K562 (cell line): ENCODE results near the gene DNAH3. TPM values are rescaled to one million over a fixed set of nuclear protein-coding genes. Genes with fewer than 3 reads are reported as not detected.
"Not testable (repeated sequence)": the region's sequence is repeated elsewhere in the genome, so short reads cannot be mapped to it uniquely, and the experiment has no call there.

Source experiments
- ATAC-seq: fragments of 200-7000 bp; cut with Tn5 transposase; 3 replicates; pipeline ENCODE4 v1.9.1; 2020; ENCODE audit warnings: moderate library complexity
- BruUV-seq: library from RNA; stranded (reverse); fragments of 400-500 nt; replicated peaks from 2 replicates; lab custom pipeline; 2021; lab: Mats Ljungman, UMichigan
- CTCF ChIA-PET: fragments of 300-600 bp; formaldehyde crosslinking; extraction: SDS; loops from one replicate; lab custom pipeline; 2021; ENCODE audit warnings: low intra/inter-chr PET ratio; lab: Yijun Ruan, JAX
- POLR2A ChIA-PET: fragments of 300-600, 350-650 bp; sonication (Branson Sonifier 250); formaldehyde crosslinking; extraction: SDS; loops from one replicate; lab custom pipeline; 2021; ENCODE audit warnings: antibody characterized with exemption, inconsistent platforms; lab: Yijun Ruan, JAX
- DNase-seq, 4 experiments: peaks; one replicate each; pipeline versions ENCODE4 v3.0.0 to v3.0.0-alpha.2; 2011 to 2018; ENCODE audit warnings: low spot score in 3 of 4, mixed read lengths in 3 of 4; ENCODE audit errors: extremely low read depth in 1 of 4
- FAIRE-seq: peaks from 2 replicates; lab custom pipeline; 2011; peaks lifted over from hg19 to GRCh38; lab: Jason Lieb, UNC
- H2AFZ ChIP-seq: 2 replicates; pipeline ENCODE4 v1.6.0; 2011; ENCODE audit warnings: low read depth, low read length, control low read depth, inconsistent platforms
- H3K27ac ChIP-seq: fragments of 200-600 bp; 3 replicates; pipeline ENCODE4 v1.8.0; 2011; ENCODE audit warnings: low read depth, mild to moderate bottlenecking, control low read depth, inconsistent platforms, low read length, moderate library complexity, mixed read lengths; ENCODE audit errors: extremely low read depth
- H3K27me3 ChIP-seq, 2 experiments: fragments of 300-600 bp in 1 of 2; 2 replicates in 1 of 2; 3 replicates in 1 of 2; pipeline versions ENCODE4 v1.6.0 to v1.8.0; 2011; ENCODE audit warnings: inconsistent platforms in 2 of 2, low read length in 2 of 2, mild to moderate bottlenecking in 1 of 2, mixed read lengths in 1 of 2, moderate library complexity in 1 of 2; ENCODE audit not compliant: control insufficient read depth in 2 of 2, insufficient read depth in 2 of 2
- H3K36me3 ChIP-seq: fragments of 300-600 bp; 3 replicates; pipeline ENCODE4 v1.8.0; 2011; ENCODE audit warnings: mild to moderate bottlenecking, low read length, inconsistent platforms; ENCODE audit not compliant: control insufficient read depth, insufficient read depth
- H3K4me1 ChIP-seq, 2 experiments: fragments of 200-600 bp in 1 of 2; replicated peaks in 1 of 2; 2 replicates in 1 of 2; 3 replicates in 1 of 2; pipeline versions ENCODE4 v1.5.1 to v1.8.0; 2011; ENCODE audit warnings: inconsistent platforms in 2 of 2, low read length in 2 of 2, mild to moderate bottlenecking in 1 of 2, mixed read lengths in 1 of 2, moderate library complexity in 1 of 2; ENCODE audit not compliant: control insufficient read depth in 2 of 2, insufficient read depth in 2 of 2
- H3K4me2 ChIP-seq: 2 replicates; pipeline ENCODE4 v1.6.1; 2011; ENCODE audit warnings: low read length, control low read depth, inconsistent platforms, mixed read lengths; ENCODE audit not compliant: insufficient read depth
- H3K4me3 ChIP-seq: fragments of 200-600 bp; sonication (generic), shearing (Covaris generic); 2 replicates; pipeline ENCODE4 v1.5.1; 2016; ENCODE audit warnings: control low read depth, inconsistent platforms
- H3K79me2 ChIP-seq: fragments of 200-600 bp; 3 replicates; pipeline ENCODE4 v1.8.0; 2011; ENCODE audit warnings: low read length, inconsistent platforms; ENCODE audit not compliant: control insufficient read depth, insufficient read depth
- H3K9ac ChIP-seq, 2 experiments: 2 replicates each; pipeline versions ENCODE4 v1.6.0 to v1.6.1; 2011; ENCODE audit warnings: low read depth in 2 of 2, low read length in 2 of 2, control low read depth in 1 of 2, inconsistent platforms in 1 of 2, mild to moderate bottlenecking in 1 of 2, mixed read lengths in 1 of 2; ENCODE audit not compliant: insufficient read depth in 1 of 2
- H3K9me1 ChIP-seq: one replicate; pipeline ENCODE4 v1.6.0; 2011; ENCODE audit warnings: inconsistent platforms, mild to moderate bottlenecking, low read length, moderate library complexity; ENCODE audit not compliant: control insufficient read depth, insufficient read depth
- H3K9me3 ChIP-seq: replicated peaks from 2 replicates; pipeline ENCODE4 v1.5.1; 2011; ENCODE audit warnings: low read depth, low read length, inconsistent platforms; ENCODE audit not compliant: control insufficient read depth, insufficient read depth
- H4K20me1 ChIP-seq: replicated peaks from 2 replicates; pipeline ENCODE4 v1.6.1; 2011; ENCODE audit warnings: low read length, inconsistent platforms, mixed read lengths; ENCODE audit not compliant: control insufficient read depth, insufficient read depth
- FOXK1 ChIP-seq: sonication (generic); formaldehyde crosslinking; IDR thresholded peaks from 2 replicates; pipeline ENCODE4 v1.8.0; 2022; ENCODE audit warnings: missing genetic modification reagents, mild to moderate bottlenecking, borderline replicate concordance
- KDM1A ChIP-seq, 2 experiments: fragments of 450-650 bp; IDR thresholded peaks; 2 replicates each; pipeline ENCODE4 v1.6.1; 2016; ENCODE audit warnings: mild to moderate bottlenecking in 2 of 2
- RHOXF2B ChIP-seq: fragments of 250-450 bp; sonication (Bioruptor Pico); conservative IDR thresholded peaks from 2 replicates; pipeline ENCODE4 v1.5.1; 2021
- WHSC1 ChIP-seq: IDR thresholded peaks from one replicate; pipeline ENCODE4 v1.6.1; 2012; ENCODE audit warnings: low read length, control low read depth, inconsistent platforms
- WGBS: fragments of 100-300 bp; shearing (Covaris generic); methylation state at CpG from one replicate; pipeline ENCODE4 v1.1.6; 2016; ENCODE audit warnings: low coverage, mixed read lengths; ENCODE audit not compliant: insufficient coverage; ENCODE audit errors: missing lambda C conversion rate; 5-methylcytosine and 5-hydroxymethylcytosine counted together
- in situ Hi-C: fragments of 300-500 bp; cut with MboI; formaldehyde crosslinking; loops from 4 replicates; pipeline ENCODE4 v1.15.0; 2018; ENCODE audit warnings: inconsistent platforms, mixed read lengths
- intact Hi-C: fragments of 100-400 bp; cut with micrococcal nuclease; formaldehyde crosslinking; loops from 2 replicates; pipeline ENCODE4 v1.14.2; 2022
- polyA plus RNA-seq, 8 experiments: library from polyadenylated mRNA; depleted of rRNA in 4 of 8; stranded (reverse) in 5 of 8; unstranded in 3 of 8; fragments of >200 nt; fragmentation: Nextera tagmentation in 2 of 8; fragmentation: Illumina TruSeq in 1 of 8; extraction: Ambion mirVana in 2 of 8; extraction: Trizol in 1 of 8; gene quantifications; 2 replicates each; pipeline versions ENCODE4 v1.2.1 to v1.2.3, GENCODE V29; 2011 to 2014; ENCODE audit warnings: inconsistent platforms in 1 of 8, missing spikeins in 1 of 8
- total RNA-seq, 7 experiments: library from RNA; depleted of rRNA in 6 of 7; stranded (reverse); fragments of >200 nt in 6 of 7; fragmentation: Illumina TruSeq in 2 of 7; extraction: Trizol in 2 of 7; gene quantifications; 2 replicates each; pipeline versions ENCODE4 v1.2.1 to v1.2.3, GENCODE V29; 2011 to 2021; ENCODE audit warnings: low replicate concordance in 1 of 7
- TF ChIP-seq, protein P1 (sequence below): IDR thresholded peaks from 3 replicates; pipeline ENCODE4 v1.6.1; 2011; ENCODE audit warnings: borderline replicate concordance, mild to moderate bottlenecking, moderate library complexity; ENCODE audit not compliant: insufficient read length; ENCODE audit errors: extremely low read depth

Gene DNAH3
- total and polyA plus RNA-seq, 9 of the 15 experiments (the other 6 are each of a cell fraction or from before 2014, with no cell fraction given): 0.32 to 0.84 (median 0.44) TPM

DNA sequence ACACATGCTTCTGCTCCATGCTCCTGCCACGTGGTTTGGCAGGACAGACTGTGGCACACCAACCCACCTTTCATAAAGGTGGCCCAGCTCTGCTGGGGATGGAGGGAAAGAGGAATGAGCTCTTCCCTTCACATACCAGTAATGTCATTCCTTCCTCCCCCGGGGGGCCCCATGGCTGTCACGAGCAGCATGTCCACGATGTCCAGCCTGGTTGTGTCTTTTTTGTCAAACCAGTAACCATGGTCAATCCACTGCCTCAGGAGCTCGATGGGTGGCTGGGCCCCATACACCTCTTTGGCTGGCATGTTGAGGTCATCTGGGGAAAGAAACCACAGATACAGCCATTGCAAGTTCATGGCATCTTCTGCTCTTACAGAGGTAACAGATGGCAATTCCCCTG is 153.5 kb downstream of the DNAH3 start (continued):
- no peak for TF ChIP-seq FOXK1 (CRISPR knock-in tag)
- no peak for TF ChIP-seq WHSC1
- TF ChIP-seq, protein P1, sequence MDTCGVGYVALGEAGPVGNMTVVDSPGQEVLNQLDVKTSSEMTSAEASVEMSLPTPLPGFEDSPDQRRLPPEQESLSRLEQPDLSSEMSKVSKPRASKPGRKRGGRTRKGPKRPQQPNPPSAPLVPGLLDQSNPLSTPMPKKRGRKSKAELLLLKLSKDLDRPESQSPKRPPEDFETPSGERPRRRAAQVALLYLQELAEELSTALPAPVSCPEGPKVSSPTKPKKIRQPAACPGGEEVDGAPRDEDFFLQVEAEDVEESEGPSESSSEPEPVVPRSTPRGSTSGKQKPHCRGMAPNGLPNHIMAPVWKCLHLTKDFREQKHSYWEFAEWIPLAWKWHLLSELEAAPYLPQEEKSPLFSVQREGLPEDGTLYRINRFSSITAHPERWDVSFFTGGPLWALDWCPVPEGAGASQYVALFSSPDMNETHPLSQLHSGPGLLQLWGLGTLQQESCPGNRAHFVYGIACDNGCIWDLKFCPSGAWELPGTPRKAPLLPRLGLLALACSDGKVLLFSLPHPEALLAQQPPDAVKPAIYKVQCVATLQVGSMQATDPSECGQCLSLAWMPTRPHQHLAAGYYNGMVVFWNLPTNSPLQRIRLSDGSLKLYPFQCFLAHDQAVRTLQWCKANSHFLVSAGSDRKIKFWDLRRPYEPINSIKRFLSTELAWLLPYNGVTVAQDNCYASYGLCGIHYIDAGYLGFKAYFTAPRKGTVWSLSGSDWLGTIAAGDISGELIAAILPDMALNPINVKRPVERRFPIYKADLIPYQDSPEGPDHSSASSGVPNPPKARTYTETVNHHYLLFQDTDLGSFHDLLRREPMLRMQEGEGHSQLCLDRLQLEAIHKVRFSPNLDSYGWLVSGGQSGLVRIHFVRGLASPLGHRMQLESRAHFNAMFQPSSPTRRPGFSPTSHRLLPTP: no peak
- TF ChIP-seq RHOXF2B: no peak

DNA sequence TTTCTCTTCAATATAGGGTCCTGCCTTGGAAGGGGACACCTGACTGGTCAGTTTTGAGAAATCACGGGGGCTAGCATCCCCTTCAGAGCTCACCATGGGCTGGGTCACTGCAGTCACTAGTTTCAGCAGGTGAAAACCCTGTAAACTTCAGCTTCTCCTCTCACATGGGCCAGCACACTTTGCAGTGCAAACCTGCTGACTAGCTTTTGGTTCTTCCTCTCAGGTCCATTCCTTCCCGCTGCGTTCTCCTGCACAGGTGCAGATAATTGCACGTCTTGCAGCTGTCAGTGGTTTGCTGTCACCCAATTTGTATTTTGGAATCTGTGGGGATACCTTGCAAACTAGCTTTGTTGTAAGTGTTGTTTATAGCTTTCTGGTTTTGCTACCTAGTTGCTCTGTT is 154.9 kb downstream of the DNAH3 start:
- ChIA-PET CTCF (no interaction called here), POLR2A (interaction anchor here (0.7 to 1.0 kb wide), 5 partner anchors 9 to 1222 kb away, joined by 3 to 4 read pairs (median 3); no protein-coding TSS in a partner anchor)
- FAIRE-seq (peak; percentile 6), ATAC-seq (no peak), DNase-seq (no peak)
- Histone ChIP-seq H3K36me3 (no peaks in the 10 kb centered on the region), H3K4me1 (no peaks in the 10 kb centered on the region), H3K27me3 (peaks cover 28 to 33% of the 10 kb centered on the region in 2 experiments), H3K79me2 (no peaks in the 10 kb centered on the region), H3K9me1 (no peaks in the 10 kb centered on the region), H2AFZ (no peak overlapping the region), H3K4me3 (no peak overlapping the region), H3K9ac (no peak overlapping the region), H3K9me3 (no peaks in the 10 kb centered on the region), H4K20me1 (no peaks in the 10 kb centered on the region), H3K27ac (no peak overlapping the region), H3K4me2 (no peak overlapping the region)
- in situ Hi-C loops (no loop called here), intact Hi-C loops (no loop called here)
- WGBS: 0% methylated on average over 4 of the region's 4 CpGs
- BruUV-seq: no TSS peak
- no peak for TF ChIP-seq KDM1A (IDR thresholded peaks at IDR 0.05)

DNA sequence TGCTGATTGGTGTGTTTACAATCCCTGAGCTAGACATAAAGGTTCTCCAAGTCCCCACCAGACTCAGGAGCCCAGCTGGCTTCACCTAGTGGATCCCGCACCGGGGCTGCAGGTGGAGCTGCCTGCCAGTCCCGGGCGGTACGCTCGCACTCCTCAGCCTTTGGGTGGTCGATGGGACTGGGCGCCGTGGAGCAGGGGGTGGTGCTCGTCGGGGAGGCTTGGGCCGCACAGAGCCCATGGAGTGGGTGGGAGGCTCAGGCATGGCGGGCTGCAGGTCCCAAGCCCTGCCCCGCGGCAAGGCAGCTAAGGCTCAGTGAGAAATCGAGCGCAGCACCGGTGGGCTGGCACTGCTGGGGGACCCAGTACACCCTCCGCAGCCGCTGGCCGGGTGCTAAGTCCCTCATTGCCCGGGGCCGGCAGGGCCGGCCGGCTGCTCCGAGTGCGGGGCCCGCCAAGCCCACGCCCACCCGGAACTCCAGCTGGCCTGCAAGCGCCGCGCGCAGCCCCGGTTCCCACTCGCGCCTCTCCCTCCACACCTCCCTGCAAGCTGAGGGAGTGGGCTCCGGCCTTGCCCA is 161.1 kb downstream of the DNAH3 start:
- ATAC-seq, intact Hi-C loops, in situ Hi-C loops, H3K36me3 ChIP-seq, H3K9me1 ChIP-seq, H3K4me2 ChIP-seq, DNase-seq, H3K4me1 ChIP-seq, FAIRE-seq, H4K20me1 ChIP-seq, H3K9me3 ChIP-seq, BruUV-seq, H3K79me2 ChIP-seq, H2AFZ ChIP-seq, H3K27ac ChIP-seq, CTCF ChIA-PET, POLR2A ChIA-PET, H3K4me3 ChIP-seq, H3K9ac ChIP-seq: not testable (repeated sequence)
- 48% methylated on average over 17 of the region's 38 CpGs for WGBS
- peaks cover 17 to 23% of the 10 kb centered on the region in 2 experiments; a peak in 3 of 5 replicates for H3K27me3 ChIP-seq
